HCT116 (cell line): ENCODE measurements around the gene HEG1.

ENCODE experiments used
- CBX3 ChIP-seq: IDR thresholded peaks from 2 replicates; pipeline ENCODE4 v1.6.1; 2012; ENCODE audit warnings: low read depth
- CEBPB ChIP-seq: IDR thresholded peaks from 2 replicates; pipeline ENCODE4 v1.6.1; 2012; ENCODE audit warnings: low read depth
- CTCF ChIP-seq, 3 experiments: fragments of 200-600 bp in 1 of 3; sonication (generic) in 1 of 3; IDR thresholded peaks in 2 of 3; conservative IDR thresholded peaks in 1 of 3; 2 replicates each; pipeline ENCODE4 v1.5.1; 2012 to 2017; ENCODE audit warnings: low read depth in 2 of 3, low read length in 2 of 3, antibody characterized with exemption in 1 of 3, borderline replicate concordance in 1 of 3, control low read depth in 1 of 3, mild to moderate bottlenecking in 1 of 3, mixed read lengths in 1 of 3, mixed run types in 1 of 3, moderate library complexity in 1 of 3; ENCODE audit not compliant: insufficient read depth in 1 of 3
- EZH2 ChIP-seq: fragments of 200-600 bp; sonication (generic); IDR thresholded peaks from 2 replicates; pipeline ENCODE4 v1.6.1; 2017; ENCODE audit warnings: antibody characterized with exemption, mixed run types
- EZH2phosphoT487 ChIP-seq: fragments of 200-600 bp; IDR thresholded peaks from 2 replicates; pipeline ENCODE4 v1.6.1; 2018; ENCODE audit warnings: antibody characterized with exemption, borderline replicate concordance
- POLR2A ChIP-seq: IDR thresholded peaks from 2 replicates; pipeline ENCODE4 v1.7.0; 2011; ENCODE audit warnings: borderline replicate concordance; ENCODE audit not compliant: insufficient read depth, insufficient read length; ENCODE audit errors: extremely low read depth
- SRF ChIP-seq: IDR thresholded peaks from 2 replicates; pipeline ENCODE4 v1.6.1; 2012; ENCODE audit warnings: low read depth
- TCF7L2 ChIP-seq: IDR thresholded peaks from 2 replicates; pipeline ENCODE4 v1.7.0; 2011; ENCODE audit warnings: borderline replicate concordance, inconsistent platforms; ENCODE audit not compliant: insufficient read depth, insufficient read length; ENCODE audit errors: extremely low read depth
- YY1 ChIP-seq: IDR thresholded peaks from 2 replicates; pipeline ENCODE4 v1.6.1; 2011; ENCODE audit warnings: low read length, low read depth, moderate library complexity, mild to moderate bottlenecking; ENCODE audit not compliant: insufficient replicate concordance; ENCODE audit errors: extremely low read depth
- ZNF274 ChIP-seq: fragments of 200-500 bp; sonication (Bioruptor generic); IDR thresholded peaks from 2 replicates; pipeline ENCODE4 v1.6.1; 2014; ENCODE audit warnings: mild to moderate bottlenecking, low read depth, low read length, inconsistent platforms
- TF ChIP-seq, protein P1 (sequence below): IDR thresholded peaks from 2 replicates; pipeline ENCODE4 v1.6.1; 2012

DNA sequence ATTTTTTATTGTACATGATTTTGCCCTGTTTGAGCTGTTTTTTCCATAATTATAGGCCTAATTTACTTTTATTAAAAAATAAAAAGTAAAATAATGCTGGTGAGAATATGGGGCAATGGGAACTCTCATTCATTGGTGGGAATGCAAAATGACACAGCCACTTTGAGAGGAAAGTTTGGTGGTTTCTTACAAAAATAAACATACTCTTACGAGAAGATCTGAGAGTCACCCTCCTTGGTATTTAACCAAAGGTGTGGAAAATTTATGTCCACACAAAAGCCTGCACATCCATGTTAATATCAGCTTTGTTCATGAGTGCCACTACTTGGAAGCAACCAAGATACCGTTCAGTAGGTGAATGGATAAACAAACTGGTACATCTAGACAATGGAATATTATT is 131.1 kb downstream of the HEG1 start:
- TF ChIP-seq EZH2 (no peak), TCF7L2 (no peak), CTCF (IDR thresholded peaks at IDR 0.05 in 2 of 3, conservative IDR thresholded peaks at IDR 0.05 in 1 of 3; ENCODE audit: borderline replicate concordance in 1 of 3, insufficient read depth in 1 of 3, low read depth in 2 of 3, low read length in 2 of 3) (no peak), CEBPB (no peak), YY1 (no peak), POLR2A (no peak), CBX3 (no peak), ZNF274 (no peak), SRF (no peak), EZH2phosphoT487 (no peak)
- TF ChIP-seq, protein P1, sequence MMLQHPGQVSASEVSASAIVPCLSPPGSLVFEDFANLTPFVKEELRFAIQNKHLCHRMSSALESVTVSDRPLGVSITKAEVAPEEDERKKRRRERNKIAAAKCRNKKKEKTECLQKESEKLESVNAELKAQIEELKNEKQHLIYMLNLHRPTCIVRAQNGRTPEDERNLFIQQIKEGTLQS, result no peak
